PC-9 (cell line): Measurements from ENCODE around the gene LYST. TPM values are rescaled to one million over a fixed set of nuclear protein-coding genes. Genes with fewer than 3 reads are reported as not detected.

ENCODE experiments used
- BruUV-seq: library from RNA; stranded (reverse); fragments of 400-500 nt; replicated peaks from 2 replicates; lab custom pipeline; 2021; lab: Mats Ljungman, UMichigan
- CTCF ChIA-PET: fragments of 300-600 bp; sonication (Branson Sonifier 250); formaldehyde crosslinking; loops from one replicate; lab custom pipeline; 2022; ENCODE audit warnings: antibody characterized with exemption; lab: Charles Lee
- POLR2A ChIA-PET: fragments of 300-600 bp; sonication (Branson Sonifier 250); formaldehyde crosslinking; loops from one replicate; lab custom pipeline; 2022; ENCODE audit warnings: antibody characterized with exemption; ENCODE audit not compliant: unreplicated experiment; lab: Charles Lee
- DNase-seq, 2 experiments: peaks; one replicate each; pipeline versions ENCODE4 v3.0.0 to v3.0.0-alpha.2; 2015 to 2022; ENCODE audit warnings: mixed read lengths in 1 of 2
- H2AFZ ChIP-seq: fragments of 200-600 bp; sonication (generic); 2 replicates; pipeline ENCODE4 v1.8.1; 2017; ENCODE audit warnings: antibody characterized with exemption
- H3F3A ChIP-seq: fragments of 200-600 bp; sonication (generic); 2 replicates; pipeline ENCODE4 v1.8.1; 2017; ENCODE audit warnings: antibody characterized with exemption, mild to moderate bottlenecking, low read depth; ENCODE audit not compliant: insufficient read depth
- H3K27ac ChIP-seq: fragments of 200-600 bp; sonication (generic); 2 replicates; pipeline ENCODE4 v1.6.1; 2016; ENCODE audit warnings: mixed run types
- H3K27me3 ChIP-seq: fragments of 200-600 bp; sonication (generic); 2 replicates; pipeline ENCODE4 v1.6.1; 2016; ENCODE audit warnings: low read depth, mixed run types; ENCODE audit not compliant: insufficient read depth
- H3K36me3 ChIP-seq: fragments of 200-600 bp; sonication (generic); 2 replicates; pipeline ENCODE4 v1.6.1; 2016; ENCODE audit warnings: low read depth, mixed run types
- H3K4me1 ChIP-seq: fragments of 200-600 bp; sonication (generic); replicated peaks from 2 replicates; pipeline ENCODE4 v1.6.1; 2016; ENCODE audit warnings: mixed run types; ENCODE audit not compliant: insufficient read depth
- H3K4me2 ChIP-seq: fragments of 200-600 bp; sonication (generic); 2 replicates; pipeline ENCODE4 v1.6.1; 2017; ENCODE audit warnings: mixed run types
- H3K4me3 ChIP-seq: fragments of 200-600 bp; sonication (generic); 2 replicates; pipeline ENCODE4 v1.6.1; 2016; ENCODE audit warnings: mixed run types
- H3K79me2 ChIP-seq: fragments of 200-600 bp; sonication (generic); 2 replicates; pipeline ENCODE4 v1.6.1; 2017; ENCODE audit warnings: low read depth, mixed run types
- H3K9me2 ChIP-seq: fragments of 200-600 bp; sonication (generic); 2 replicates; pipeline ENCODE4 v1.8.1; 2017; ENCODE audit warnings: mild to moderate bottlenecking; ENCODE audit not compliant: insufficient read depth
- H3K9me3 ChIP-seq: fragments of 200-600 bp; sonication (generic); 2 replicates; pipeline ENCODE4 v1.8.1; 2016; ENCODE audit warnings: low read depth; ENCODE audit not compliant: insufficient read depth
- H4K20me1 ChIP-seq: fragments of 200-600 bp; sonication (generic); 2 replicates; pipeline ENCODE4 v1.8.1; 2017; ENCODE audit not compliant: insufficient read depth
- CTCF ChIP-seq: fragments of 200-600 bp; sonication (generic); conservative IDR thresholded peaks from 2 replicates; pipeline ENCODE4 v1.6.1; 2017; ENCODE audit warnings: mixed run types, antibody characterized with exemption, mild to moderate bottlenecking, moderate library complexity
- EZH2 ChIP-seq: fragments of 200-600 bp; sonication (generic); IDR thresholded peaks from 2 replicates; pipeline ENCODE4 v1.8.0; 2017; ENCODE audit warnings: antibody characterized with exemption, low read depth
- intact Hi-C: fragments of 100-400 bp; cut with micrococcal nuclease; formaldehyde crosslinking; loops from one replicate; pipeline ENCODE4 v1.10.0; 2022; ENCODE audit not compliant: unreplicated experiment
- total RNA-seq: library from RNA; stranded (reverse); gene quantifications from 2 replicates; pipeline ENCODE4 v1.2.3, GENCODE V29; 2021

The LYST gene
- total RNA-seq, 1 experiment from 2014 or later, result 14.1 TPM

GRCh38 chr1:235784950-235785349 lies 81.8 kb downstream of the LYST start:
- H4K20me1 ChIP-seq, result no peaks in the 10 kb centered on the region
- H3K4me1 ChIP-seq, result 0 out of 2 replicates have a peak, but pooled peaks cover 4% of the 10 kb centered on the region
- no peak for TF ChIP-seq CTCF
- TF ChIP-seq EZH2, result no peak
- H3K27ac ChIP-seq, result no peak overlapping the region
- H3K79me2 ChIP-seq, result no peaks in the 10 kb centered on the region
- CTCF ChIA-PET, result interaction anchor here (1.3 to 2.7 kb wide), 2 partner anchors 59 to 187 kb away, joined by 3 to 20 read pairs; no protein-coding TSS in a partner anchor
- peaks cover 4% of the 10 kb centered on the region; the same call in 1 of the 2 replicates for H3F3A ChIP-seq
- H3K36me3 ChIP-seq, result 0 out of 2 replicates have a peak, but pooled peaks cover 4% of the 10 kb centered on the region
- POLR2A ChIA-PET, result no interaction called here
- H3K9me2 ChIP-seq, result no peaks in the 10 kb centered on the region
- H3K4me2 ChIP-seq, result no peak overlapping the region
- H3K9me3 ChIP-seq, result no peaks in the 10 kb centered on the region
- no peaks in the 10 kb centered on the region for H3K27me3 ChIP-seq
- H2AFZ ChIP-seq, result no peak overlapping the region
- H3K4me3 ChIP-seq, result no peak overlapping the region
- no peak for DNase-seq
- intact Hi-C loops, result loop anchor here (5.0 to 10.0 kb wide), 3 partner anchors 130 to 693 kb away; no protein-coding TSS in a partner anchor
- no TSS peak for BruUV-seq

- no peak overlapping the region for H2AFZ ChIP-seq
- no peak overlapping the region for H3K4me2 ChIP-seq
- CTCF ChIA-PET, result interaction anchor here (0.6 to 2.7 kb wide), 7 partner anchors 29 to 269 kb away, joined by 3 to 20 read pairs (median 5); no protein-coding TSS in a partner anchor
- intact Hi-C loops, result loop anchor here (1.0 to 10.0 kb wide), 7 partner anchors 132 to 691 kb away; partner anchors contain the start of gene B3GALNT2
- no peak overlapping the region for H3K27ac ChIP-seq
- H3F3A ChIP-seq, result peaks cover 4% of the 10 kb centered on the region; the same call in 1 of the 2 replicates
- H3K9me3 ChIP-seq, result no peaks in the 10 kb centered on the region
- H3K79me2 ChIP-seq, result no peaks in the 10 kb centered on the region
- TF ChIP-seq EZH2 (no peak), CTCF (peak; percentile 71)
- H3K9me2 ChIP-seq, result no peaks in the 10 kb centered on the region
- H3K36me3 ChIP-seq, result no peaks in the 10 kb centered on the region
- no peaks in the 10 kb centered on the region for H4K20me1 ChIP-seq
- no peak overlapping the region for H3K4me3 ChIP-seq
- DNase-seq, result peak; percentile 9 to 52
- no peaks in the 10 kb centered on the region for H3K27me3 ChIP-seq
- no TSS peak for BruUV-seq
- 0 out of 2 replicates have a peak, but pooled peaks cover 4% of the 10 kb centered on the region for H3K4me1 ChIP-seq
- POLR2A ChIA-PET, result interaction anchor here (0.6 to 0.7 kb wide), 2 partner anchors 277 to 287 kb away, joined by 4 to 11 read pairs; no protein-coding TSS in a partner anchor
Observed at GRCh38 chr1:235783148-235783776, 83.4 kb downstream of the LYST start.

DNA sequence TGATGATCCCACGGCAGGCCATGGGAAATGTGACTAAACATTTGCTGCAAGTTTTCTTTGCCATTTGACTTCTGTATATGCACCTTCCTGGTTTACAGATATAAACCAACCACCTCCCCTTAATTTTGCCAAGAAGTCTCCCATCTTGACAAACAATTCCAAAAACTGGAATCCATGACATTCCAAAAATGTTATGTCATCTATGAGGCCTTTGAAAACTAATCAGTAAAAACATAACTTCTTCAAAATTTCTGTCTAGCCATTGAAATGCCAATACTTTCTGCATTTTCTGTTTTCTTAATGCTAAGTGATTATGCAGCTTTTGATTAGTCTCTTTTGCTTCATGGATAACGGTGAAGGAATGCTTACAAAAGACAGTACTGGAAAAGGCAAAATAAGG lies 84.1 kb downstream of the LYST start:
- H4K20me1 ChIP-seq, result no peaks in the 10 kb centered on the region

More for the DNA sequence above, 84.1 kb downstream of the LYST start:
- H3K36me3 ChIP-seq, result no peaks in the 10 kb centered on the region
- no peaks in the 10 kb centered on the region for H3K9me2 ChIP-seq
- no peak overlapping the region for H3K4me2 ChIP-seq
- no TSS peak for BruUV-seq
- H3K4me1 ChIP-seq, result 0 out of 2 replicates have a peak, but pooled peaks cover 4% of the 10 kb centered on the region
- intact Hi-C loops, result loop anchor here (2.0 to 10.0 kb wide), 5 partner anchors 132 to 690 kb away; partner anchors contain the start of gene B3GALNT2
- no peaks in the 10 kb centered on the region for H3K79me2 ChIP-seq
- no peaks in the 10 kb centered on the region for H3K27me3 ChIP-seq
- peaks cover 4% of the 10 kb centered on the region; the same call in 1 of the 2 replicates for H3F3A ChIP-seq
- no peaks in the 10 kb centered on the region for H3K9me3 ChIP-seq
- no peak for DNase-seq
- H3K27ac ChIP-seq, result no peak overlapping the region
- no peak overlapping the region for H3K4me3 ChIP-seq
- TF ChIP-seq CTCF, result no peak
- no peak for TF ChIP-seq EZH2
- ChIA-PET POLR2A (interaction anchor here (0.7 kb wide), 1 partner anchor 287 kb away, joined by 11 read pairs; no protein-coding TSS in a partner anchor), CTCF (interaction anchor here (0.6 to 2.7 kb wide), 6 partner anchors 29 to 269 kb away, joined by 3 to 20 read pairs (median 6); no protein-coding TSS in a partner anchor)
- H2AFZ ChIP-seq, result no peak overlapping the region
